Tibial nerve (tissue), 4 donors: ENCODE measurements around the gene SGK1. TPM values are rescaled to one million over a fixed set of nuclear protein-coding genes. Genes with fewer than 3 reads are reported as not detected.
A peak's percentile ranks its signal among the peaks of the same experiment; 100 is the strongest.

Experiments used
- DNase-seq, 2 donors: peaks; one replicate each; pipeline ENCODE4 v3.0.0-alpha.2; 2019; ENCODE audit warnings: low spot score in 2 of 2
- H3K27ac ChIP-seq, 4 donors: fragments of 200-600 bp; sonication (generic) in 3 of 4; one replicate each; pipeline ENCODE4 v1.5.1; 2017 to 2019; ENCODE audit warnings: mild to moderate bottlenecking in 1 of 4
- H3K27me3 ChIP-seq, 2 donors: fragments of 200-600 bp; sonication (generic) in 1 of 2; one replicate each; pipeline versions ENCODE4 v1.5.1 to v1.6.0; 2017 to 2019
- H3K36me3 ChIP-seq, 3 donors: fragments of 200-600 bp; sonication (generic); one replicate each; pipeline ENCODE4 v1.5.1; 2018 to 2019
- H3K4me1 ChIP-seq, 4 donors: fragments of 200-600 bp; sonication (generic) in 3 of 4; one replicate each; pipeline ENCODE4 v1.5.1; 2017 to 2019
- H3K4me3 ChIP-seq, 4 donors: fragments of 200-600 bp; sonication (generic) in 3 of 4; one replicate each; pipeline ENCODE4 v1.5.1; 2017 to 2019; ENCODE audit warnings: mild to moderate bottlenecking in 1 of 4, moderate library complexity in 1 of 4
- H3K9me3 ChIP-seq, 4 donors: fragments of 200-600 bp; sonication (generic) in 3 of 4; one replicate each; pipeline ENCODE4 v1.5.1; 2017 to 2019
- CTCF ChIP-seq, 5 experiments: fragments of 200-600 bp in 3 of 5; fragments of 450-650 bp in 2 of 5; sonication (generic) in 3 of 5; IDR thresholded peaks; one replicate each; pipeline ENCODE4 v1.5.1; 2016 to 2019; ENCODE audit warnings: antibody characterized with exemption in 5 of 5, mild to moderate bottlenecking in 3 of 5, moderate library complexity in 2 of 5
- EP300 ChIP-seq, 2 donors: sonication (generic); formaldehyde crosslinking; IDR thresholded peaks; one replicate each; pipeline ENCODE4 v1.6.1; 2017; ENCODE audit warnings: antibody characterized with exemption in 2 of 2, mild to moderate bottlenecking in 1 of 2
- POLR2A ChIP-seq, 2 donors: fragments of 450-650 bp; IDR thresholded peaks; one replicate each; pipeline ENCODE4 v1.6.1; 2017; ENCODE audit warnings: antibody characterized with exemption in 2 of 2, mild to moderate bottlenecking in 2 of 2, moderate library complexity in 2 of 2
- WGBS, 2 donors: methylation state at CpG; one replicate each; pipeline ENCODE4 v1.1.5; 2018; 5-methylcytosine and 5-hydroxymethylcytosine counted together
- total RNA-seq, 4 donors: library from RNA; depleted of rRNA; stranded (reverse); fragments of >200 nt; gene quantifications; one replicate each; pipeline ENCODE4 v1.1.0, GENCODE V29; 2016

Gene SGK1
- total RNA-seq, 4 donors from 2014 or later: 103 to 127 (median 116) TPM

GRCh38 chr6:134314006-134314821, 3.7 kb downstream of the SGK1 start:
- Histone ChIP-seq H3K4me3 (no peak overlapping the region), H3K9me3 (no peaks in the 10 kb centered on the region), H3K36me3 (no peaks in the 10 kb centered on the region), H3K27ac (peak overlapping the region in 1 of 4 donors; percentile 82), H3K4me1 (peaks cover 0 to 23% (median 3%) of the 10 kb centered on the region in 4 donors), H3K27me3 (no peaks in the 10 kb centered on the region)
- TF ChIP-seq POLR2A (IDR thresholded peaks at IDR 0.05) (no peak), EP300 (IDR thresholded peaks at IDR 0.05) (no peak), CTCF (IDR thresholded peaks at IDR 0.05) (no peak)
- WGBS, 2 donors: 83 to 86% methylated on average over 4 of the region's 4 CpGs
- no peak for DNase-seq

- H3K4me3 ChIP-seq: no peak overlapping the region
- H3K4me1 ChIP-seq: peaks cover 0 to 10% (median 0%) of the 10 kb centered on the region in 4 donors
- no peaks in the 10 kb centered on the region for H3K9me3 ChIP-seq
- H3K27me3 ChIP-seq: no peaks in the 10 kb centered on the region
- peak overlapping the region in 1 of 4 donors; percentile 32 for H3K27ac ChIP-seq
- H3K36me3 ChIP-seq: no peaks in the 10 kb centered on the region
- no peak for DNase-seq
- WGBS, 2 donors: 69 to 71% methylated on average over 7 of the region's 7 CpGs
- TF ChIP-seq EP300 (IDR thresholded peaks at IDR 0.05) (no peak), CTCF (IDR thresholded peaks at IDR 0.05) (no peak), POLR2A (IDR thresholded peaks at IDR 0.05) (no peak)
Observed at GRCh38 chr6:134312038-134312660, 5.8 kb downstream of the SGK1 start.

GRCh38 chr6:134310817-134311216, 7.1 kb downstream of the SGK1 start:
- peaks cover 0 to 8% (median 0%) of the 10 kb centered on the region in 4 donors for H3K4me1 ChIP-seq
- H3K4me3 ChIP-seq: no peak overlapping the region
- DNase-seq: no peak
- 75 to 79% methylated on average over 2 of the region's 2 CpGs for WGBS, 2 donors
- H3K27me3 ChIP-seq: no peaks in the 10 kb centered on the region
- H3K36me3 ChIP-seq: no peaks in the 10 kb centered on the region
- H3K27ac ChIP-seq: no peak overlapping the region
- no peak for TF ChIP-seq POLR2A (IDR thresholded peaks at IDR 0.05)
- TF ChIP-seq CTCF (IDR thresholded peaks at IDR 0.05): no peak
- no peaks in the 10 kb centered on the region for H3K9me3 ChIP-seq

GRCh38 chr6:134309983-134310605, 7.8 kb downstream of the SGK1 start:
- H3K4me1 ChIP-seq: peaks cover 0 to 8% (median 0%) of the 10 kb centered on the region in 4 donors
- no peaks in the 10 kb centered on the region for H3K36me3 ChIP-seq
- H3K27ac ChIP-seq: no peak overlapping the region
- H3K4me3 ChIP-seq: no peak overlapping the region
- H3K9me3 ChIP-seq: no peaks in the 10 kb centered on the region
- no peak for DNase-seq
- 87 to 88% methylated on average over 5 of the region's 5 CpGs for WGBS, 2 donors
- TF ChIP-seq CTCF (IDR thresholded peaks at IDR 0.05) (no peak), POLR2A (IDR thresholded peaks at IDR 0.05) (no peak), EP300 (IDR thresholded peaks at IDR 0.05) (no peak)
- no peaks in the 10 kb centered on the region for H3K27me3 ChIP-seq

- Histone ChIP-seq H3K9me3 (no peaks in the 10 kb centered on the region), H3K27me3 (no peaks in the 10 kb centered on the region), H3K36me3 (no peaks in the 10 kb centered on the region), H3K4me1 (peaks cover 0 to 8% (median 0%) of the 10 kb centered on the region in 4 donors), H3K4me3 (no peak overlapping the region), H3K27ac (peak overlapping the region in 2 of 4 donors; percentile 49 to 54)
- TF ChIP-seq POLR2A (IDR thresholded peaks at IDR 0.05) (no peak), CTCF (IDR thresholded peaks at IDR 0.05) (no peak), EP300 (IDR thresholded peaks at IDR 0.05) (no peak)
- no peak for DNase-seq
- WGBS, 2 donors: 74 to 75% methylated on average over 3 of the region's 3 CpGs
Observed at GRCh38 chr6:134309227-134309626, 8.7 kb downstream of the SGK1 start.
